C4-2B (cell line): ENCODE results near the gene ASAH2B.
"Not testable (repeated sequence)": the region's sequence is repeated elsewhere in the genome, so short reads cannot be mapped to it uniquely, and the experiment has no call there.

Experiments used
- ZFX ChIP-seq: fragments of 450-650 bp; IDR thresholded peaks from 2 replicates; pipeline ENCODE4 v1.6.1; 2017
- TF ChIP-seq, protein P1 (sequence below): fragments of 450-650 bp; conservative IDR thresholded peaks from 2 replicates; pipeline ENCODE4 v1.5.1; 2017; ENCODE audit warnings: mild to moderate bottlenecking

GRCh38 chr10:50780036-50780435 is 40.3 kb downstream of the ASAH2B start:
- TF ChIP-seq, protein P1, sequence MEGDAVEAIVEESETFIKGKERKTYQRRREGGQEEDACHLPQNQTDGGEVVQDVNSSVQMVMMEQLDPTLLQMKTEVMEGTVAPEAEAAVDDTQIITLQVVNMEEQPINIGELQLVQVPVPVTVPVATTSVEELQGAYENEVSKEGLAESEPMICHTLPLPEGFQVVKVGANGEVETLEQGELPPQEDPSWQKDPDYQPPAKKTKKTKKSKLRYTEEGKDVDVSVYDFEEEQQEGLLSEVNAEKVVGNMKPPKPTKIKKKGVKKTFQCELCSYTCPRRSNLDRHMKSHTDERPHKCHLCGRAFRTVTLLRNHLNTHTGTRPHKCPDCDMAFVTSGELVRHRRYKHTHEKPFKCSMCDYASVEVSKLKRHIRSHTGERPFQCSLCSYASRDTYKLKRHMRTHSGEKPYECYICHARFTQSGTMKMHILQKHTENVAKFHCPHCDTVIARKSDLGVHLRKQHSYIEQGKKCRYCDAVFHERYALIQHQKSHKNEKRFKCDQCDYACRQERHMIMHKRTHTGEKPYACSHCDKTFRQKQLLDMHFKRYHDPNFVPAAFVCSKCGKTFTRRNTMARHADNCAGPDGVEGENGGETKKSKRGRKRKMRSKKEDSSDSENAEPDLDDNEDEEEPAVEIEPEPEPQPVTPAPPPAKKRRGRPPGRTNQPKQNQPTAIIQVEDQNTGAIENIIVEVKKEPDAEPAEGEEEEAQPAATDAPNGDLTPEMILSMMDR: not testable (repeated sequence)
- not testable (repeated sequence) for TF ChIP-seq ZFX
